ENCODE measurements around the gene RPL36A. TPM values are rescaled to one million over a fixed set of nuclear protein-coding genes. Genes with fewer than 3 reads are reported as not detected.

RPL36A gene
- total RNA-seq, 1 donor from 2014 or later: 845 TPM

- no peak for DNase-seq (ENCODE audit: low read depth)
- H3K4me3 ChIP-seq (ENCODE audit: low read depth, low read length): no peak overlapping the region
- no peak for TF ChIP-seq CTCF (conservative IDR thresholded peaks at IDR 0.05; ENCODE audit: low read depth, low read length)
These were observed 30.4 kb upstream of the RPL36A start for GRCh38 chrX:101360390-101360789.

- no peak for DNase-seq (ENCODE audit: low read depth)
- no peak for TF ChIP-seq CTCF (conservative IDR thresholded peaks at IDR 0.05; ENCODE audit: low read depth, low read length)
- no peak overlapping the region for H3K4me3 ChIP-seq (ENCODE audit: low read depth, low read length)
These were observed 28.7 kb upstream of the RPL36A start for GRCh38 chrX:101362116-101362515.

GRCh38 chrX:101362757-101363156 lies 28.1 kb upstream of the RPL36A start:
- H3K4me3 ChIP-seq (ENCODE audit: low read depth, low read length): no peak overlapping the region
- no peak for TF ChIP-seq CTCF (conservative IDR thresholded peaks at IDR 0.05; ENCODE audit: low read depth, low read length)
- DNase-seq (ENCODE audit: low read depth): no peak

- H3K4me3 ChIP-seq (ENCODE audit: low read depth, low read length): no peak overlapping the region
- no peak for TF ChIP-seq CTCF (conservative IDR thresholded peaks at IDR 0.05; ENCODE audit: low read depth, low read length)
- no peak for DNase-seq (ENCODE audit: low read depth)
These were observed 25.5 kb upstream of the RPL36A start for GRCh38 chrX:101365301-101365795.

- no peak for DNase-seq (ENCODE audit: low read depth)
- no peak for TF ChIP-seq CTCF (conservative IDR thresholded peaks at IDR 0.05; ENCODE audit: low read depth, low read length)
- no peak overlapping the region for H3K4me3 ChIP-seq (ENCODE audit: low read depth, low read length)
These were observed 22.0 kb upstream of the RPL36A start for GRCh38 chrX:101368800-101369199.

- TF ChIP-seq CTCF (conservative IDR thresholded peaks at IDR 0.05; ENCODE audit: low read depth, low read length): no peak
- H3K4me3 ChIP-seq (ENCODE audit: low read depth, low read length): no peak overlapping the region
- DNase-seq (ENCODE audit: low read depth): no peak
These were observed 21.1 kb upstream of the RPL36A start for GRCh38 chrX:101369687-101370086.

GRCh38 chrX:101370888-101371504 lies 19.8 kb upstream of the RPL36A start:
- no peak overlapping the region for H3K4me3 ChIP-seq (ENCODE audit: low read depth, low read length)
- no peak for DNase-seq (ENCODE audit: low read depth)
- TF ChIP-seq CTCF (conservative IDR thresholded peaks at IDR 0.05; ENCODE audit: low read depth, low read length): no peak

All from epithelial cell of proximal tubule (primary cell).